Hepatocyte (in vitro differentiated cells): ENCODE results near the gene TOMM70.

Experiments used
- EZH2 ChIP-seq: fragments of 200-600 bp; sonication (generic); IDR thresholded peaks from 2 replicates; pipeline ENCODE4 v1.6.1; 2016; ENCODE audit warnings: antibody characterized with exemption, mild to moderate bottlenecking, borderline replicate concordance
- EZH2phosphoT487 ChIP-seq: fragments of 200-600 bp; sonication (generic); IDR thresholded peaks from one replicate; pipeline ENCODE4 v1.6.1; 2018; ENCODE audit warnings: antibody characterized with exemption, mild to moderate bottlenecking, low read depth, moderate library complexity; ENCODE audit not compliant: unreplicated experiment, severe bottlenecking
- TF ChIP-seq, protein P1 (sequence below): fragments of 200-600 bp; sonication (generic); IDR thresholded peaks from 2 replicates; pipeline ENCODE4 v1.5.1; 2016; ENCODE audit warnings: antibody characterized with exemption, mild to moderate bottlenecking; ENCODE audit not compliant: poor library complexity

DNA sequence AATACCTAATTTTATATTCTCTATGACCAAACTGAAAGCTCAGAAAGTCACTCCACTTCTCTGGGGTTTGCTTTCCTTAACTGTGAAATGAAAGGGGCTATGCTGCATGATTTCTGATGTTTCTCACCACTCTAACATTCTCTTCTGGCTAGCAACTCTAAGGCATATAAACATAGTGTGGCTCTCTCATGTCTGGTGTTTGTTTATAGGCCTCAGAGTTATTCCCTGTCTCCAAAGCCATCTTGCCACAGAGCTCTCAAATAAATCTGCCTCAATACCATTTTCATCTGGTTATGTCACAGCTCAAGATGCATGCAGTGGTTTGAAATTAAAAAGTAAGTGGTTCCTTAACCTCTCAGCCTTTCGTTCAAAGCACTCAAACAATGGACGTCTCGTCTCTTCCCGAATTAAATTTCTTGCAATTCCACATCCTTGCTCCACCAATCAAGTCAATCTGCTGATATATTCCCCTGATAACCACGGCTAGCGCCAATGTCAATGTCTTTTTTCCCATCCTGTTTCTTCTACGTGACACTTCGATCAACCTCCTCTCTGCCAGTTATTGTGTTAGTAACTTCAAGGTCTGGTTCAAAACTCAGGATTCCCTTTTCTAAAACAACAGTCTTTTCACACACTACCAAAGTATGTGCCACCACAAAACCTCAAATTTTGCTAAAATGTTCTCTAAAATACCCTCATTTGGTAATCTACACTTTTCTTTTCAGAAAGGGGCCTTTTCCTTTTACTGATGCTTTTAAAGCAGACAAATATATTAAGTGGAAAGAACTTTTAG lies 16.0 kb downstream of the TOMM70 start:
- TF ChIP-seq, protein P1, sequence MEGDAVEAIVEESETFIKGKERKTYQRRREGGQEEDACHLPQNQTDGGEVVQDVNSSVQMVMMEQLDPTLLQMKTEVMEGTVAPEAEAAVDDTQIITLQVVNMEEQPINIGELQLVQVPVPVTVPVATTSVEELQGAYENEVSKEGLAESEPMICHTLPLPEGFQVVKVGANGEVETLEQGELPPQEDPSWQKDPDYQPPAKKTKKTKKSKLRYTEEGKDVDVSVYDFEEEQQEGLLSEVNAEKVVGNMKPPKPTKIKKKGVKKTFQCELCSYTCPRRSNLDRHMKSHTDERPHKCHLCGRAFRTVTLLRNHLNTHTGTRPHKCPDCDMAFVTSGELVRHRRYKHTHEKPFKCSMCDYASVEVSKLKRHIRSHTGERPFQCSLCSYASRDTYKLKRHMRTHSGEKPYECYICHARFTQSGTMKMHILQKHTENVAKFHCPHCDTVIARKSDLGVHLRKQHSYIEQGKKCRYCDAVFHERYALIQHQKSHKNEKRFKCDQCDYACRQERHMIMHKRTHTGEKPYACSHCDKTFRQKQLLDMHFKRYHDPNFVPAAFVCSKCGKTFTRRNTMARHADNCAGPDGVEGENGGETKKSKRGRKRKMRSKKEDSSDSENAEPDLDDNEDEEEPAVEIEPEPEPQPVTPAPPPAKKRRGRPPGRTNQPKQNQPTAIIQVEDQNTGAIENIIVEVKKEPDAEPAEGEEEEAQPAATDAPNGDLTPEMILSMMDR = no peak
- TF ChIP-seq EZH2 (no peak), EZH2phosphoT487 (no peak)
